NB4 (cell line): ENCODE data around the gene PPFIA4.

ENCODE experiments used
- DNase-seq: peaks from one replicate; pipeline ENCODE4 v3.0.0; 2010; ENCODE audit warnings: low read depth
- H3K4me3 ChIP-seq: one replicate; pipeline ENCODE4 v1.5.1; 2011; ENCODE audit warnings: mild to moderate bottlenecking, low read depth, low read length, moderate library complexity
- CTCF ChIP-seq: IDR thresholded peaks from one replicate; pipeline ENCODE4 v1.5.1; 2012; ENCODE audit warnings: low read depth, low read length
- MAX ChIP-seq: IDR thresholded peaks from 2 replicates; pipeline ENCODE4 v1.6.1; 2011; ENCODE audit warnings: low read depth, low read length
- MYC ChIP-seq: IDR thresholded peaks from 2 replicates; pipeline ENCODE4 v1.6.1; 2011; ENCODE audit warnings: low read depth, low read length
- POLR2A ChIP-seq: IDR thresholded peaks from 2 replicates; pipeline ENCODE4 v1.6.1; 2011; ENCODE audit warnings: mild to moderate bottlenecking; ENCODE audit not compliant: insufficient read length; ENCODE audit errors: extremely low read depth

PPFIA4 gene

GRCh38 chr1:203041351-203041932 lies 15.2 kb downstream of the PPFIA4 start:
- TF ChIP-seq MAX (no peak), POLR2A (no peak), MYC (no peak), CTCF (no peak)
- no peak for DNase-seq
- no peak overlapping the region for H3K4me3 ChIP-seq

GRCh38 chr1:203043830-203044545 lies 17.7 kb downstream of the PPFIA4 start:
- DNase-seq: no peak
- H3K4me3 ChIP-seq: no peak overlapping the region
- TF ChIP-seq CTCF: no peak
- no peak for TF ChIP-seq MYC
- TF ChIP-seq MAX: no peak
- TF ChIP-seq POLR2A: no peak

GRCh38 chr1:203044546-203045250 lies 18.4 kb downstream of the PPFIA4 start:
- TF ChIP-seq MYC (no peak), POLR2A (no peak), MAX (no peak), CTCF (no peak)
- DNase-seq: no peak
- no peak overlapping the region for H3K4me3 ChIP-seq

GRCh38 chr1:203045336-203045735 lies 19.0 kb downstream of the PPFIA4 start:
- no peak for DNase-seq
- TF ChIP-seq MAX (no peak), POLR2A (no peak), CTCF (no peak), MYC (no peak)
- no peak overlapping the region for H3K4me3 ChIP-seq

GRCh38 chr1:203045821-203046594 lies 19.7 kb downstream of the PPFIA4 start:
- TF ChIP-seq CTCF (no peak), POLR2A (no peak), MYC (no peak), MAX (no peak)
- no peak for DNase-seq

More at GRCh38 chr1:203045821-203046594, 19.7 kb downstream of the PPFIA4 start:
- H3K4me3 ChIP-seq: no peak overlapping the region
